Measurements from ENCODE around the gene DOK6. TPM values are rescaled to one million over a fixed set of nuclear protein-coding genes. Genes with fewer than 3 reads are reported as not detected.
"Not testable (repeated sequence)": the region's sequence is repeated elsewhere in the genome, so short reads cannot be mapped to it uniquely, and the experiment has no call there.

The DOK6 gene
- total RNA-seq, 1 donor from 2014 or later: 19.7 TPM

DNA sequence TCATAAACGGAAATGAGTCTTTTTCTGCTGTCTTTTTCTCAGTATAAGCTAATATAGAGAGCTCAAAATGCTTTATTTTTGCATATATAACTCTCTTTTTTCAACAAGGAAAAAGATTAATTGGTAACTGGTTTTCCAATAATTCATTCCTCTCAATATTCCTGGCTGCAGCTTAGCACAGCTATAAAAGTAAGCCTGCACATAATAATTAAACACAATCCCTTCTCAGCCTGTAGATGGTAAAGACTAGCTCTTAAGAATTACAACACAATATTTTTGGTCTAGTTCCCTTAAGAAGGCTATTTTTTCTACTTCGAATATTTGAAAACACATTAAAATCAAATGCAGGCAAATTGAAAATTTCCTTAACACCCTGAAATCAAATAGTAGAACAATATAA, 258.0 kb downstream of the DOK6 start:
- Mint-ChIP-seq H3K9me3 (ENCODE audit: unreplicated experiment) (no peaks in the 10 kb centered on the region), H3K27me3 (ENCODE audit: unreplicated experiment) (peaks cover 2% of the 10 kb centered on the region), H3K4me1 (ENCODE audit: low read depth, unreplicated experiment) (peaks cover 12% of the 10 kb centered on the region), H3K4me3 (ENCODE audit: unreplicated experiment) (no peak overlapping the region), H3K36me3 (ENCODE audit: unreplicated experiment) (no peaks in the 10 kb centered on the region), H3K27ac (ENCODE audit: unreplicated experiment) (no peak overlapping the region)
- TF ChIP-seq, protein P1, sequence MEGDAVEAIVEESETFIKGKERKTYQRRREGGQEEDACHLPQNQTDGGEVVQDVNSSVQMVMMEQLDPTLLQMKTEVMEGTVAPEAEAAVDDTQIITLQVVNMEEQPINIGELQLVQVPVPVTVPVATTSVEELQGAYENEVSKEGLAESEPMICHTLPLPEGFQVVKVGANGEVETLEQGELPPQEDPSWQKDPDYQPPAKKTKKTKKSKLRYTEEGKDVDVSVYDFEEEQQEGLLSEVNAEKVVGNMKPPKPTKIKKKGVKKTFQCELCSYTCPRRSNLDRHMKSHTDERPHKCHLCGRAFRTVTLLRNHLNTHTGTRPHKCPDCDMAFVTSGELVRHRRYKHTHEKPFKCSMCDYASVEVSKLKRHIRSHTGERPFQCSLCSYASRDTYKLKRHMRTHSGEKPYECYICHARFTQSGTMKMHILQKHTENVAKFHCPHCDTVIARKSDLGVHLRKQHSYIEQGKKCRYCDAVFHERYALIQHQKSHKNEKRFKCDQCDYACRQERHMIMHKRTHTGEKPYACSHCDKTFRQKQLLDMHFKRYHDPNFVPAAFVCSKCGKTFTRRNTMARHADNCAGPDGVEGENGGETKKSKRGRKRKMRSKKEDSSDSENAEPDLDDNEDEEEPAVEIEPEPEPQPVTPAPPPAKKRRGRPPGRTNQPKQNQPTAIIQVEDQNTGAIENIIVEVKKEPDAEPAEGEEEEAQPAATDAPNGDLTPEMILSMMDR (IDR thresholded peaks at IDR 0.05; ENCODE audit: partially characterized antibody, unreplicated experiment): no peak
- DNase-seq: no peak

DNA sequence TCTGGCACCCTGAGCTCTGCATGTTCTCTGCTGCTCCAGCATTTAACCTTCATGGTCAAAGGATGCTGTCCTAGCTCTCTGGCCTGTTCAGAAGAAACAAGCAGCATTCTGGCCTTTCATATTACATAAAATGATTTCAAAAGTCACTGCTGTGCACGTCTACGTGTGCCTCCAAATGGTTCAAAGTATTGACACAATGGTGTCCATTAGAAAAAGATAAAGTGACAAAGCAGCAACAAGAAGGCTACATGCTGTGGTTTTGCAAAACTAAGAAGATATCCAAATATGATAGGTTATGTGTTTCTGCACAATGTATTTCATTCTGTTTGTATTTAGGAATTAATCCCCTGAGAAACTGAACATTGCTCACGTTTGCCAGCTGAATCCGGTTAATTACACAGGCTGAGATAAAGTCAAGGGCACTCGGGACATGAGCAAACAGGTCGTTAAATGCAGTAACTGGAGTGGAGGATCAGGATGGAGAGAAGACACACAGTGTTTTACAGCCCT, 258.5 kb downstream of the DOK6 start:
- Mint-ChIP-seq H3K36me3 (ENCODE audit: unreplicated experiment) (no peaks in the 10 kb centered on the region), H3K27ac (ENCODE audit: unreplicated experiment) (no peak overlapping the region)

DNA sequence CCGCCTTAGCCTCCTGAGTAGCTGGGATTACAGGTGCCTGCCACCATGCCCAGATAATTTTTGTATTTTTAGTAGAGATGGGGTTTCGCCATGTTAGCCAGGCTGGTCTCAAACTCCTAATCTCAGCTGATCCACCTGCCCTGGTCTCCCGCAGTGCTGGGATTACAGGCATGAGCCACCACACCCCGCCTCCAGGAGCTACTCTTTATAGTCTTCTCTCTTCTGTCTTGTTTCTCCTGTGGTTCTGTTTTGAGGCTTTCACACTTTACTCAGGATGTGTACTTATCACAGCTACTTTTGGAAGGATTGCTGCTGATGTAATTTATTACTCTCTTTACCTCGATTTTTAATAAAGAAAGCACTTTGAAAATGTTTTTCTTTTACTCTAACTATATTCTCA, 261.4 kb downstream of the DOK6 start:
- H3K4me3 Mint-ChIP-seq (ENCODE audit: unreplicated experiment); H3K27me3 Mint-ChIP-seq (ENCODE audit: unreplicated experiment); H3K36me3 Mint-ChIP-seq (ENCODE audit: unreplicated experiment); DNase-seq; H3K9me3 Mint-ChIP-seq (ENCODE audit: unreplicated experiment); H3K27ac Mint-ChIP-seq (ENCODE audit: unreplicated experiment): not testable (repeated sequence)
- H3K4me1 Mint-ChIP-seq (ENCODE audit: low read depth, unreplicated experiment): peaks cover 12% of the 10 kb centered on the region

More for the DNA sequence above, 258.5 kb downstream of the DOK6 start:
- Mint-ChIP-seq H3K9me3 (ENCODE audit: unreplicated experiment) (no peaks in the 10 kb centered on the region), H3K4me3 (ENCODE audit: unreplicated experiment) (no peak overlapping the region), H3K4me1 (ENCODE audit: low read depth, unreplicated experiment) (peaks cover 12% of the 10 kb centered on the region), H3K27me3 (ENCODE audit: unreplicated experiment) (peaks cover 2% of the 10 kb centered on the region)
- TF ChIP-seq, protein P1 (IDR thresholded peaks at IDR 0.05; ENCODE audit: partially characterized antibody, unreplicated experiment): no peak
- DNase-seq: no peak

DNA sequence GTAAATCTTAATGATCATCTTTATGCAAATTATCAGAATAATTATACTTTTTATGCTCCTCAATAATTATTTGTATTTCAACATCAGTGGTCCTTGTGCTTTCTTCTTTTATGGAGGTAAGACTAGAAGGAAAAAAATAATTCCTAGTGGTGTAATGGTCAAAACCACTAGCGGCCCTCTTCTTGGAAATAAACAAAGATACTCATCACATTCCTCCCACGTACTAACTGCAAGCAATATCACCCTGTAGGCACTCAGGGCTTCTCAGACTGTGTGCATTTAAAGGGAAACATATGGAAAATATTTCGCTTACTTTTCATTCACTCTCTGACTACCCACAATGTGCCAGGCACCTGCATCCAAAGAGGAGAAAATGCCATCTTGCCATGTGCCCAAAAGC, 263.7 kb downstream of the DOK6 start:
- Mint-ChIP-seq H3K27me3 (ENCODE audit: unreplicated experiment) (peaks cover 6% of the 10 kb centered on the region), H3K9me3 (ENCODE audit: unreplicated experiment) (no peaks in the 10 kb centered on the region), H3K27ac (ENCODE audit: unreplicated experiment) (no peak overlapping the region), H3K36me3 (ENCODE audit: unreplicated experiment) (no peaks in the 10 kb centered on the region), H3K4me3 (ENCODE audit: unreplicated experiment) (no peak overlapping the region), H3K4me1 (ENCODE audit: low read depth, unreplicated experiment) (peaks cover 1% of the 10 kb centered on the region)
- TF ChIP-seq, protein P1 (IDR thresholded peaks at IDR 0.05; ENCODE audit: partially characterized antibody, unreplicated experiment): no peak
- no peak for DNase-seq

DNA sequence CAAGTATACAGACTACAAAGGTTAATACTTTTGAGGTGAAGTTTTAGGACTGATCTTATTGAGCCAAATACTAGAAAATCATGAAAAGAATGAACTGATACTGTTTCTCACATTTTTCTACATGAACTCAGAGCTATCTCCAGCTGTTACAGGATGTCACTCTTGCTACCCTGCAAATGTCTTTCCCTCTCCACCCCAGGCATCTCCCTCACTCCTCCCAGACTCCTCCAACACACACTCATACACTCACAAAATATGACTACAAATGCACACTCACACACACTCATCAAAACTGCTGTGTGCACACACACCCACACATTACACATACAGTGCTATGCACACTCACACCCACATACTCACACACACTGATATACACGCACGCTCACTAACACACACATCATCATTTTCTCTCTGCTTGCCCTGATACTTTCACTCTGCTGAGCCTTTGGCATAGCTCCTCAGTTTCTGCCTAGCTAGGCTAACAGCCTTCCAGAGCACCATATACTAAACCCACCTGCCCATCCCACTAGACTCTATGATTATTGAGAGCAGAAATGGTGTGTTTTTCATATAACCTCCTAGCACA, 273.7 kb downstream of the DOK6 start:
- TF ChIP-seq, protein P1 (IDR thresholded peaks at IDR 0.05; ENCODE audit: partially characterized antibody, unreplicated experiment): no peak
- H3K27me3 Mint-ChIP-seq (ENCODE audit: unreplicated experiment): peaks cover 1% of the 10 kb centered on the region
- H3K9me3 Mint-ChIP-seq (ENCODE audit: unreplicated experiment): no peaks in the 10 kb centered on the region
- H3K27ac Mint-ChIP-seq (ENCODE audit: unreplicated experiment): no peak overlapping the region
- H3K36me3 Mint-ChIP-seq (ENCODE audit: unreplicated experiment): no peaks in the 10 kb centered on the region
- peaks cover 3% of the 10 kb centered on the region for H3K4me1 Mint-ChIP-seq (ENCODE audit: low read depth, unreplicated experiment)
- no peak overlapping the region for H3K4me3 Mint-ChIP-seq (ENCODE audit: unreplicated experiment)
- DNase-seq: no peak
